ENCODE results near the gene MSANTD1. TPM values are rescaled to one million over a fixed set of nuclear protein-coding genes. Genes with fewer than 3 reads are reported as not detected.

The MSANTD1 gene
- total RNA-seq, 2 donors from 2014 or later = 1.4 to 2.8 TPM

DNA sequence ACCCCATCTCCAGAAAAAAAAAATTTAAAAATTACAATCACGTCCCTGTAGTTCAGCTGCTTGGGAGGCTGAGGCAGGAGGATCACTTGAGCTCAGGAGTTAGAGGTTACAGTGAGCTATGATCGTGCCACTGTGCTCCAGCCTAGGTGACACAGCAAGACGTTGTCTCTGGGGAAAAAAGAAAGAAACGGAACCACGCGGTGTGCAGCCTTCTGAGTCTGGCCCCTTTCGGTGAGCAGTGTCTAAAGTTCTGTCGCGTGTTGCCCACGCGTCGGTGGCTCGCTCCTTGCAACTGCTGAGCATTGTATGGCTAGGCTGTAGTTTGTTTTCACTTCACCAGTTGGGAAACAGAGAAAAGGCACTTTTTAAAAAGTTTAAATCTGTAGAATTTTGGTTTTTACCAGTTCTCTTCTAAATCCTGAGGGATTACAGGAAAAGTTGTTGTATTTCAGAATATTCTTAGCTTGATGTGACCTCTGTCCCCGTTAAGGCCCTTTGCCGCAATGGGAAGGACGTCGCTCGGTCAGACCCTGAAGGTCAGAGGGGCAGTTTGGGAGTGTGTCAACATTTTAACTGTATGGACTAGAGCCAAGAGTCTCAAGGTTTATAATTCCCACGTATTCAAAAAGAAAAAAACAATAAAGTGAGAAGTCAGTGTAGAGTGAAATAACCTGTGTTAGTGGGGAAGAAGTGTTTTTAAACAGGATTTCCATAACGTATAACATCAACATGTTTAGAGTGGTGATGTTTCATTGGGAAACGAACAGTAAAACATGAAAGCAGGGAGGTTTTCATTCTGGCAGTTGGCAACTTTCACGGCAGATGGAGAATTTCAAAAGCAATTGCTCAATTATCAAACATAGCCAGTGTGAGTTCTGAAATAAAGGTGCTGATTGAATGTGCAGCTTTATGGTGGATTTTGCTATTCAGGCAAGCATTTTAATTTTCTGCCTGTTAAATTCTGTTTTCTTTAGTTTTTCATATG lies 45.8 kb upstream of the MSANTD1 start:
- DNase-seq (ENCODE audit: low spot score) (no peak), ATAC-seq (ENCODE audit: insufficient number of reproducible peaks, low FRiP score, low read depth) (no peak)
- Histone ChIP-seq H3K4me3 (no peak overlapping the region), H3K4me1 (ENCODE audit: control insufficient read depth in 1 of 2, low read depth in 2 of 2) (peaks cover 0 to 9% of the 10 kb centered on the region in 2 donors), H3K27me3 (replicated peaks; ENCODE audit: insufficient read depth) (no peaks in the 10 kb centered on the region), H3K36me3 (peaks cover 24% of the 10 kb centered on the region), H3K9me3 (no peaks in the 10 kb centered on the region), H3K27ac (peak overlapping the region; percentile 29 to 56)
- TF ChIP-seq, protein P1, sequence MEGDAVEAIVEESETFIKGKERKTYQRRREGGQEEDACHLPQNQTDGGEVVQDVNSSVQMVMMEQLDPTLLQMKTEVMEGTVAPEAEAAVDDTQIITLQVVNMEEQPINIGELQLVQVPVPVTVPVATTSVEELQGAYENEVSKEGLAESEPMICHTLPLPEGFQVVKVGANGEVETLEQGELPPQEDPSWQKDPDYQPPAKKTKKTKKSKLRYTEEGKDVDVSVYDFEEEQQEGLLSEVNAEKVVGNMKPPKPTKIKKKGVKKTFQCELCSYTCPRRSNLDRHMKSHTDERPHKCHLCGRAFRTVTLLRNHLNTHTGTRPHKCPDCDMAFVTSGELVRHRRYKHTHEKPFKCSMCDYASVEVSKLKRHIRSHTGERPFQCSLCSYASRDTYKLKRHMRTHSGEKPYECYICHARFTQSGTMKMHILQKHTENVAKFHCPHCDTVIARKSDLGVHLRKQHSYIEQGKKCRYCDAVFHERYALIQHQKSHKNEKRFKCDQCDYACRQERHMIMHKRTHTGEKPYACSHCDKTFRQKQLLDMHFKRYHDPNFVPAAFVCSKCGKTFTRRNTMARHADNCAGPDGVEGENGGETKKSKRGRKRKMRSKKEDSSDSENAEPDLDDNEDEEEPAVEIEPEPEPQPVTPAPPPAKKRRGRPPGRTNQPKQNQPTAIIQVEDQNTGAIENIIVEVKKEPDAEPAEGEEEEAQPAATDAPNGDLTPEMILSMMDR (IDR thresholded peaks at IDR 0.05) = no peak

DNA sequence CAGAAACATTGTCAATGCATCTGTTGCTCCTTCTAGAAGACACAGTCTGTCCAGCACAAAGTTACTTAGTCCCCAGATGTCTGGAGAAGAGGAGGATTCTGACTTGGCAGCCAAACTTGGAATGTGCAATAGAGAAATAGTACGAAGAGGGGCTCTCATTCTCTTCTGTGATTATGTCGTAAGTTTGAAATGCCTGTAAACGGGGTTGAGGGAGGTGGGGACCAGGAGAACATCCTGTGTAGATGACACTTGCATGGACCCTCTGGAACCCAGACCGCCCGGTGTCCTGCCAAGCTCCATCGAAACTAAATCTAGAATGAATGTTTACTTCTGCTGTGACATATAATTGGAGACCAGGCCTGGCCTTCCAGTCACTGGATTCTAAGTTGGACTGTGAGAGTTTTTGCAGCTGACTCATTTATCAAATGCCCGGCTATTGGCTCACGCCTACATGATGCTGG lies 45.0 kb upstream of the MSANTD1 start:
- peak overlapping the region; percentile 29 to 56 for H3K27ac ChIP-seq
- H3K9me3 ChIP-seq = no peaks in the 10 kb centered on the region
- peaks cover 29% of the 10 kb centered on the region for H3K36me3 ChIP-seq
- H3K4me3 ChIP-seq = peak overlapping the region; percentile 22
- ATAC-seq (ENCODE audit: insufficient number of reproducible peaks, low FRiP score, low read depth) = peak; percentile 21
- peaks cover 0 to 9% of the 10 kb centered on the region in 2 donors for H3K4me1 ChIP-seq (ENCODE audit: control insufficient read depth in 1 of 2, low read depth in 2 of 2)
- TF ChIP-seq, protein P1 (IDR thresholded peaks at IDR 0.05) = no peak
- DNase-seq (ENCODE audit: low spot score) = no peak
- H3K27me3 ChIP-seq (replicated peaks; ENCODE audit: insufficient read depth) = no peaks in the 10 kb centered on the region

DNA sequence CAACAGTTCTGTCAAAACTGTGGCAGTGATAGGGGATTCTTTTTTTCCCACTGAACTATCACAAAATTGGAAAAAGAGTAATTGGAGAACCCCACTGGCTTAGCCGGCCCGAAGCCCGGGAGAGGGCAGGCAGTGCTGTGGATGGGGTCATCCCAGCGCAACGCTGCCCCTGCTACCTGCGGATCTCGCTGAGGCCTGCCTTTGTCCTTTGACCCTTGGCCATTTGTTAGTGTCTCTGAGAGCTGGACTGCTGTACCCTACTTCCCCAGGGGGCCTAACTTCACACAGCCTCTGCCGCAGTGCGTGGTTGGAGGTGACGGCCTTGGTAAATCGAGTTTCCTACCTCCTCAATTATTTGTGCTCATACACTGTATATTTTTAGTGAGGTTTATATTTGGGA lies 43.0 kb upstream of the MSANTD1 start:
- no peak overlapping the region for H3K27ac ChIP-seq
- no peak overlapping the region for H3K4me3 ChIP-seq
- no peak for ATAC-seq (ENCODE audit: insufficient number of reproducible peaks, low FRiP score, low read depth)
- peaks cover 0 to 9% of the 10 kb centered on the region in 2 donors for H3K4me1 ChIP-seq (ENCODE audit: control insufficient read depth in 1 of 2, low read depth in 2 of 2)
- TF ChIP-seq, protein P1 (IDR thresholded peaks at IDR 0.05) = no peak
- no peaks in the 10 kb centered on the region for H3K27me3 ChIP-seq (replicated peaks; ENCODE audit: insufficient read depth)
- DNase-seq (ENCODE audit: low spot score) = no peak
- no peaks in the 10 kb centered on the region for H3K9me3 ChIP-seq
- H3K36me3 ChIP-seq = peaks cover 38% of the 10 kb centered on the region

DNA sequence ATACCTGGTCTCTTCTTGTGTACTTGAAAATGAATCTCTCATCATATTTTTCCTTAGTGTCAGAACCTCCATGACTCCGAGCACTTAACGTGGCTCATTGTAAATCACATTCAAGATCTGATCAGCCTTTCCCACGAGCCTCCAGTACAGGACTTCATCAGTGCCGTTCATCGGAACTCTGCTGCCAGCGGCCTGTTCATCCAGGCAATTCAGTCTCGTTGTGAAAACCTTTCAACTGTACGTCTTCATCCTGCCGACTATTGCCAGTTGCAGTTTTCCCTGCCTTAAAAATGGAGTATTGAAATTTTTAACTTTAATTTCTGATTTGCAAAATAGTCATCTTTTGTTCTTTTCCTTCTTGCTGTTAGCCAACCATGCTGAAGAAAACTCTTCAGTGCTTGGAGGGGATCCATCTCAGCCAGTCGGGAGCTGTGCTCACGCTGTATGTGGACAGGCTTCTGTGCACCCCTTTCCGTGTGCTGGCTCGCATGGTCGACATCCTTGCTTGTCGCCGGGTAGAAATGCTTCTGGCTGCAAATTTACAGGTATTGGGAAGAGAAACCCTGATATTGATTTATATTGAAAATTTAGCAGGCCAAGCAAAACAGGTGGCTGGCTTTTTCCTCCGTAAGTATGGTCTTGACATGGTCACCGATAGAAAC lies 42.4 kb upstream of the MSANTD1 start:
- H3K4me1 ChIP-seq (ENCODE audit: control insufficient read depth in 1 of 2, low read depth in 2 of 2) = peaks cover 0 to 9% of the 10 kb centered on the region in 2 donors
- no peak overlapping the region for H3K27ac ChIP-seq
- H3K36me3 ChIP-seq = peaks cover 38% of the 10 kb centered on the region

More for the DNA sequence above, 42.4 kb upstream of the MSANTD1 start:
- ATAC-seq (ENCODE audit: insufficient number of reproducible peaks, low FRiP score, low read depth) = no peak
- Histone ChIP-seq H3K27me3 (replicated peaks; ENCODE audit: insufficient read depth) (no peaks in the 10 kb centered on the region), H3K4me3 (no peak overlapping the region), H3K9me3 (no peaks in the 10 kb centered on the region)
- TF ChIP-seq, protein P1 (IDR thresholded peaks at IDR 0.05) = no peak
- no peak for DNase-seq (ENCODE audit: low spot score)
